Measurements from ENCODE around the gene NFYB. TPM values are rescaled to one million over a fixed set of nuclear protein-coding genes. Genes with fewer than 3 reads are reported as not detected.

The NFYB gene
- total and polyA plus RNA-seq, 2 donors (not counting 1 experiment from before 2014, with no cell fraction given): 11.7 to 27.2 TPM

- WGBS (ENCODE audit: insufficient coverage): 100% methylated on average over 1 of the region's 1 CpG
- Histone ChIP-seq H3K4me1 (ENCODE audit: control insufficient read depth in 2 of 2, insufficient read depth in 2 of 2, low read length in 2 of 2) (peaks cover 25 to 26% of the 10 kb centered on the region in 2 donors), H3K27ac (ENCODE audit: low read length in 2 of 2) (peak overlapping the region in 1 of 2 donors; percentile 46), H3K9me3 (ENCODE audit: control extremely low read depth in 1 of 3, control insufficient read depth in 2 of 3, insufficient read depth in 1 of 3, low read length in 2 of 3) (no peaks in the 10 kb centered on the region), H3K4me3 (ENCODE audit: control extremely low read depth in 1 of 5, extremely low read depth in 1 of 5, insufficient read depth in 1 of 5, low read depth in 2 of 5, low read length in 4 of 5) (no peak overlapping the region), H3K9ac (ENCODE audit: low read length) (no peak overlapping the region), H2AFZ (ENCODE audit: insufficient read depth, low read depth, low read length, poor library complexity, severe bottlenecking) (no peak overlapping the region), H4K20me1 (ENCODE audit: control insufficient read depth, insufficient read depth, low read length, poor library complexity, severe bottlenecking) (no peaks in the 10 kb centered on the region), H3K79me2 (ENCODE audit: control insufficient read depth, insufficient read depth, low read length) (peaks cover 72% of the 10 kb centered on the region), H3K36me3 (replicated peaks in 1 of 2; ENCODE audit: control extremely low read depth in 1 of 2, control insufficient read depth in 1 of 2, extremely low read depth in 1 of 2, insufficient read depth in 2 of 2, low read length in 1 of 2) (peaks cover 1 to 31% of the 10 kb centered on the region in 2 experiments), H3K27me3 (replicated peaks in 1 of 4; ENCODE audit: control extremely low read depth in 1 of 4, control insufficient read depth in 3 of 4, insufficient read depth in 4 of 4, low read length in 3 of 4) (no peaks in the 10 kb centered on the region), H3K4me2 (replicated peaks; ENCODE audit: low read depth, low read length, poor library complexity, severe bottlenecking) (no peak overlapping the region)
- H3K4me1 Mint-ChIP-seq: peaks cover 26% of the 10 kb centered on the region
- H3K27me3 Mint-ChIP-seq: no peaks in the 10 kb centered on the region
- POLR2A ChIA-PET: no interaction called here
- TF ChIP-seq CTCF (IDR thresholded peaks at IDR 0.05): no peak
- no peak for TF ChIP-seq EZH2 (IDR thresholded peaks at IDR 0.05; ENCODE audit: borderline replicate concordance, insufficient read depth, low read depth, low read length, poor library complexity, severe bottlenecking)
- no peaks in the 10 kb centered on the region for H3K9me3 Mint-ChIP-seq (ENCODE audit: insufficient read depth)
- H3K4me3 Mint-ChIP-seq: no peak overlapping the region
- CTCF ChIA-PET: interaction anchor here (0.6 to 0.9 kb wide), 2 partner anchors 9 to 25 kb away, joined by 3 read pairs; no protein-coding TSS in a partner anchor
- DNase-seq: no peak
- H3K27ac Mint-ChIP-seq: no peak overlapping the region
- intact Hi-C loops (cut with micrococcal nuclease): no loop called here
- ATAC-seq (ENCODE audit: low read depth): no peak
Observed at GRCh38 chr12:104133866-104134265, 4.1 kb downstream of the NFYB start.

GRCh38 chr12:104133321-104133720 lies 4.7 kb downstream of the NFYB start:
- intact Hi-C loops (cut with micrococcal nuclease): no loop called here
- H3K4me1 ChIP-seq (ENCODE audit: control insufficient read depth in 2 of 2, insufficient read depth in 2 of 2, low read length in 2 of 2): peaks cover 19 to 23% of the 10 kb centered on the region in 2 donors
- H3K4me1 Mint-ChIP-seq: peaks cover 26% of the 10 kb centered on the region
- H3K27ac ChIP-seq (ENCODE audit: low read length in 2 of 2): peak overlapping the region in 1 of 2 donors; percentile 46
- peaks cover 75% of the 10 kb centered on the region for H3K79me2 ChIP-seq (ENCODE audit: control insufficient read depth, insufficient read depth, low read length)
- H3K27me3 ChIP-seq (replicated peaks in 1 of 4; ENCODE audit: control extremely low read depth in 1 of 4, control insufficient read depth in 3 of 4, insufficient read depth in 4 of 4, low read length in 3 of 4): no peaks in the 10 kb centered on the region
- no peak overlapping the region for H3K4me3 ChIP-seq (ENCODE audit: control extremely low read depth in 1 of 5, extremely low read depth in 1 of 5, insufficient read depth in 1 of 5, low read depth in 2 of 5, low read length in 4 of 5)
- TF ChIP-seq EZH2 (IDR thresholded peaks at IDR 0.05; ENCODE audit: borderline replicate concordance, insufficient read depth, low read depth, low read length, poor library complexity, severe bottlenecking): no peak
- no peak for TF ChIP-seq CTCF (IDR thresholded peaks at IDR 0.05)
- H3K9me3 Mint-ChIP-seq (ENCODE audit: insufficient read depth): no peaks in the 10 kb centered on the region
- H3K27ac Mint-ChIP-seq: no peak overlapping the region
- no peaks in the 10 kb centered on the region for H4K20me1 ChIP-seq (ENCODE audit: control insufficient read depth, insufficient read depth, low read length, poor library complexity, severe bottlenecking)
- WGBS (ENCODE audit: insufficient coverage): 68% methylated on average over 4 of the region's 5 CpGs
- no peaks in the 10 kb centered on the region for H3K27me3 Mint-ChIP-seq
- H3K4me3 Mint-ChIP-seq: no peak overlapping the region
- DNase-seq: no peak
- H3K9me3 ChIP-seq (ENCODE audit: control extremely low read depth in 1 of 3, control insufficient read depth in 2 of 3, insufficient read depth in 1 of 3, low read length in 2 of 3): no peaks in the 10 kb centered on the region
- ChIA-PET POLR2A (no interaction called here), CTCF (interaction anchor here (0.6 to 1.4 kb wide), 3 partner anchors 9 to 75 kb away, joined by 3 read pairs; no protein-coding TSS in a partner anchor)
- peak overlapping the region; percentile 13 for H2AFZ ChIP-seq (ENCODE audit: insufficient read depth, low read depth, low read length, poor library complexity, severe bottlenecking)
- H3K9ac ChIP-seq (ENCODE audit: low read length): no peak overlapping the region
- H3K4me2 ChIP-seq (replicated peaks; ENCODE audit: low read depth, low read length, poor library complexity, severe bottlenecking): peak overlapping the region; percentile 29
- ATAC-seq (ENCODE audit: low read depth): no peak
- H3K36me3 ChIP-seq (replicated peaks in 1 of 2; ENCODE audit: control extremely low read depth in 1 of 2, control insufficient read depth in 1 of 2, extremely low read depth in 1 of 2, insufficient read depth in 2 of 2, low read length in 1 of 2): peaks cover 1 to 33% of the 10 kb centered on the region in 2 experiments

Measured in B cell (primary cell).